LNCAP (cell line): ENCODE measurements around the gene MOV10L1.

Experiments used
- CTCF ChIP-seq: fragments of 450-650 bp; IDR thresholded peaks from 2 replicates; pipeline ENCODE4 v1.5.1; 2017; ENCODE audit warnings: mild to moderate bottlenecking

Gene MOV10L1

GRCh38 chr22:50076646-50077535 is 12.9 kb upstream of the MOV10L1 start:
- TF ChIP-seq CTCF = no peak

GRCh38 chr22:50078246-50078645 is 11.6 kb upstream of the MOV10L1 start:
- no peak for TF ChIP-seq CTCF

- no peak for TF ChIP-seq CTCF
These were observed 11.0 kb upstream of the MOV10L1 start for GRCh38 chr22:50078761-50079160.

- TF ChIP-seq CTCF = no peak
These were observed 9.7 kb upstream of the MOV10L1 start for GRCh38 chr22:50080077-50080465.

GRCh38 chr22:50081426-50082196 is 8.2 kb upstream of the MOV10L1 start:
- TF ChIP-seq CTCF = no peak

GRCh38 chr22:50082197-50082715 is 7.5 kb upstream of the MOV10L1 start:
- TF ChIP-seq CTCF = no peak

- TF ChIP-seq CTCF = no peak
These were observed 6.8 kb upstream of the MOV10L1 start for GRCh38 chr22:50082961-50083461.
